ENCODE measurements around the gene SLC15A3. TPM values are rescaled to one million over a fixed set of nuclear protein-coding genes. Genes with fewer than 3 reads are reported as not detected.

The SLC15A3 gene
- total RNA-seq (ENCODE audit: low replicate concordance) = 2.3 and 3.5 TPM in 2 replicates
- long read RNA-seq, partial matches to known transcripts = 0 of 1 reads
- long read RNA-seq, other reads (novel, unspliced or antisense) = 0 of 1 reads

DNA sequence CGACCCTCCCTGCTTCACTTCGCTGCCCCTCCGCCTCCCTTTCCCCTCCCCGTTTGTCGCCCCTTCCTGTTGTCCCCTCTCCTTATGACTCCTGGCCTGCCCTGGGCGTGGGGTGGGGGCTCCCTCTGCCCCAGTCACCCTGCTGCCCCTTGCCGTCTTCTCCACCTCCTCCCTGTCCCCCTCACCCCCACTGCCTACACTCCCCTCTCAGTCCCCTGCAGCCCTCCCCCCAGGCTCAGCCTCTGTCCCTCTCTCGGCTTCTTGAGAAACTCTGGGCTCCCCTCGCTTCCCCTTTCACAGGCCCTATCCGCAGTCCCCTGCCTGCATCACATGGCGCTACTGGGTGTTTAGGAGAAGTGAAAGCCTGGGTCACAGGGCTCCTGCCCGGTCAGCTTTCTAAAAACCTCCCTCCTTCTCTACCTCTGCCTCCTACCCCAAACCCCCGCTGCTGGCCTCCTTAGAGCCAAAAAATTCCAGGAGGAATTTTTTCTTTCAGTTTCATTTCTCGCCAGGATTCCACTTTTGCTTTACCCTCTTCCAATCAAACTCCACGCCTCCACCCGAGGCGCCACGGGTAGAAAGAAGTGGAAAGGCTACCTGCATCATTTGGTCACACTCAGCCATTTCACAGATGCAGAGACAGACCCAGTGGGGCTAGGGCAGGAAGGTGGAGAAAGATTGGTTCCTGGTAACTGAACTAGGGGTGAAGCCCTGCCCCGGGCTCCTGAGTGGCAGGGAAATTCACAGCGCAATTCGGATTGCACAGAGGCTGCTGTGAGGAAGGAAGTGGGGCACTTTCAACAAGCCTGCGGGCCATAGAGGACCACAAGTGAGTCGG lies at the start of gene SLC15A3:
Gene SLC15A3, minus strand, starts transcription at position 273 of the 838 bp plus-strand sequence. CDS start 625 bp downstream, outside the sequence.
- TF ChIP-seq, protein P1, sequence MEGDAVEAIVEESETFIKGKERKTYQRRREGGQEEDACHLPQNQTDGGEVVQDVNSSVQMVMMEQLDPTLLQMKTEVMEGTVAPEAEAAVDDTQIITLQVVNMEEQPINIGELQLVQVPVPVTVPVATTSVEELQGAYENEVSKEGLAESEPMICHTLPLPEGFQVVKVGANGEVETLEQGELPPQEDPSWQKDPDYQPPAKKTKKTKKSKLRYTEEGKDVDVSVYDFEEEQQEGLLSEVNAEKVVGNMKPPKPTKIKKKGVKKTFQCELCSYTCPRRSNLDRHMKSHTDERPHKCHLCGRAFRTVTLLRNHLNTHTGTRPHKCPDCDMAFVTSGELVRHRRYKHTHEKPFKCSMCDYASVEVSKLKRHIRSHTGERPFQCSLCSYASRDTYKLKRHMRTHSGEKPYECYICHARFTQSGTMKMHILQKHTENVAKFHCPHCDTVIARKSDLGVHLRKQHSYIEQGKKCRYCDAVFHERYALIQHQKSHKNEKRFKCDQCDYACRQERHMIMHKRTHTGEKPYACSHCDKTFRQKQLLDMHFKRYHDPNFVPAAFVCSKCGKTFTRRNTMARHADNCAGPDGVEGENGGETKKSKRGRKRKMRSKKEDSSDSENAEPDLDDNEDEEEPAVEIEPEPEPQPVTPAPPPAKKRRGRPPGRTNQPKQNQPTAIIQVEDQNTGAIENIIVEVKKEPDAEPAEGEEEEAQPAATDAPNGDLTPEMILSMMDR (conservative IDR thresholded peaks at IDR 0.05) = no peak
- H3K4me3 Mint-ChIP-seq = peak within 1 kb of the TSS; percentile 42
- H3K9me3 Mint-ChIP-seq = no peaks in the 10 kb centered on the region
- H3K36me3 Mint-ChIP-seq = peaks cover 4% of the 10 kb centered on the region
- peaks cover 44% of the 10 kb centered on the region for H3K27me3 Mint-ChIP-seq
- H3K4me1 Mint-ChIP-seq (ENCODE audit: unreplicated experiment) = peaks cover 18% of the 10 kb centered on the region
- DNase-seq (ENCODE audit: extremely low spot score, unreplicated experiment) = no peak
- H3K27ac Mint-ChIP-seq = peak within 1 kb of the TSS; percentile 56

DNA sequence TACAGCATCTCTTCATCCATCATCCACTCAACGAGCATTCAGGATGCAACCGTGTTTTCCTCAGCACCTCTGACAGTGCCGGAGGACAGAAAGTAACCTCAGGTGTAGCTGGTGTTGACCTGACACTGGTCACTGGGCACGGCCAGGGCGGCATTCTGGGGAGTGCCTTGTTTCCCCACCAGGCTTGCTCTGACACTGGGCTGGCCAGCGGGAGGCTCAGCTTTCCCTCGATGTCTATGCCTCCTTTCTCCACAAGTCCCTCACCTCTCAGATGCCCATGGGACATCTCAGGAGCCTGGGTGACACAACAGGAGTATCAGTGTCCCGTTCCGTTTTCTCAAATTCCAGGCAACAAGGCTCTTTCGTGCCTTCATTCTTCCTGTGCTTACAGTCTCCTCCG lies 48.5 kb upstream of the SLC15A3 start:
- TF ChIP-seq, protein P1 (conservative IDR thresholded peaks at IDR 0.05) = no peak
- Mint-ChIP-seq H3K4me1 (ENCODE audit: unreplicated experiment) (peaks cover 19% of the 10 kb centered on the region), H3K9me3 (no peaks in the 10 kb centered on the region), H3K4me3 (no peak overlapping the region), H3K36me3 (no peaks in the 10 kb centered on the region), H3K27ac (no peak overlapping the region), H3K27me3 (peaks cover 11% of the 10 kb centered on the region)
- no peak for DNase-seq (ENCODE audit: extremely low spot score, unreplicated experiment)

DNA sequence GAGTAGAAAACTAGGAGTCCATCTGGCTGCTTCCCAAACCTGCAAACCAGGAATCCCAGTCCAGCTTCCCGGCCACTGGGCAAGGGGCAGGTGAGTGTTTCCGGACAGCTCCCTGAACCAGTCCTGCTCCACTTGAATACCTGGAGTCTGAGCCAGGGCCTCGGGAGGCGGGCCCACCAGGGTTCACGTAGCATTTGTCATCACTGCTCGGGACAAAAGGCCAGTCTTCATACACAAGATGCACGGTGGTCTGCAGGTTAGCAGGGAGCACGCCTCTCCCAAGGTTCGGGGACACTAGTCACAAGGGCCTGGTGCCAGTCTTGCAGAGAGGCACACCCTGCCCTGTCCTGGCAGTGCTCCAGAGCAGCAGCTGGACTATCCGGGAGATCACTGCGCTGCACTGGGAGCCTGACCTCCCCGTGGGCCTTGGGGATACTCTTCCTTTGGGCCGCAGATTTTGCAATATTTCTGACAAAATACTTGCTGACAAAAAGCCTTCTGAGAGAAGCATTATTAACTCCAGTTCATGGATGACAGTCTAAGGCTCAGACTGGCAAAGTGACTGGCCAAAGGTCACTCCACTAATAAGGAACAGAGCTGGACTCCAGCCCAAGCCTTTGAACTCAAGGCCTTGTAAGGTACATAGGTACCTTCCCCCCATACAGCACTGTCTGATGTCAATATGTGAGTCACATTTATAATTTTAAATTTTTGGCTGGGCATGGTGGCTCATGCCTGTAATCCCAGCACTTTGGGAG lies 44.6 kb upstream of the SLC15A3 start:
- no peak overlapping the region for H3K27ac Mint-ChIP-seq
- H3K4me1 Mint-ChIP-seq (ENCODE audit: unreplicated experiment) = peaks cover 22% of the 10 kb centered on the region
- H3K36me3 Mint-ChIP-seq = no peaks in the 10 kb centered on the region
- TF ChIP-seq, protein P1 (conservative IDR thresholded peaks at IDR 0.05) = no peak
- H3K9me3 Mint-ChIP-seq = no peaks in the 10 kb centered on the region
- H3K4me3 Mint-ChIP-seq = no peak overlapping the region
- peaks cover 15% of the 10 kb centered on the region for H3K27me3 Mint-ChIP-seq
- DNase-seq (ENCODE audit: extremely low spot score, unreplicated experiment) = no peak

DNA sequence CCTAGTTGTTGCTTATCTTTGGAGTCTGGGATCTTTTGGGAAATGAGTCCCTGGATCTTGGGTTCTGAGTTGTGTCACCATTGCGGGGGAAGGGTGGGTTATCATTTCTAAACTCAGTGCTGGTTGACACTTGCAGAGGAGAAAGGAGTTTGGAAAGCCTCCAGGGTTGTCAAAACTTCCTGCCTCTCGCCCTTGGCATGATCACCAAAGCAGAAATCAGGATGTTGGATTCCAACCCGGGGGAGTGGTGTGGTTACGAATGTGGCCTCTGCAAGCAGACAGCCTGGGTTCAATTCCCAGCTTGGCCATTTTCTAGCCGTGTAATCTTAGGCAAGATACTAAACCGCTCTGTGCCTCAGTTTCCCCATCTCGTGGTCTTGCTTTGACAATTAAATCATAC lies 43.8 kb upstream of the SLC15A3 start:
- Mint-ChIP-seq H3K4me3 (no peak overlapping the region), H3K27me3 (peaks cover 14% of the 10 kb centered on the region), H3K36me3 (no peaks in the 10 kb centered on the region), H3K4me1 (ENCODE audit: unreplicated experiment) (peaks cover 22% of the 10 kb centered on the region), H3K27ac (no peak overlapping the region), H3K9me3 (no peaks in the 10 kb centered on the region)
- DNase-seq (ENCODE audit: extremely low spot score, unreplicated experiment) = no peak
- TF ChIP-seq, protein P1 (conservative IDR thresholded peaks at IDR 0.05) = no peak

DNA sequence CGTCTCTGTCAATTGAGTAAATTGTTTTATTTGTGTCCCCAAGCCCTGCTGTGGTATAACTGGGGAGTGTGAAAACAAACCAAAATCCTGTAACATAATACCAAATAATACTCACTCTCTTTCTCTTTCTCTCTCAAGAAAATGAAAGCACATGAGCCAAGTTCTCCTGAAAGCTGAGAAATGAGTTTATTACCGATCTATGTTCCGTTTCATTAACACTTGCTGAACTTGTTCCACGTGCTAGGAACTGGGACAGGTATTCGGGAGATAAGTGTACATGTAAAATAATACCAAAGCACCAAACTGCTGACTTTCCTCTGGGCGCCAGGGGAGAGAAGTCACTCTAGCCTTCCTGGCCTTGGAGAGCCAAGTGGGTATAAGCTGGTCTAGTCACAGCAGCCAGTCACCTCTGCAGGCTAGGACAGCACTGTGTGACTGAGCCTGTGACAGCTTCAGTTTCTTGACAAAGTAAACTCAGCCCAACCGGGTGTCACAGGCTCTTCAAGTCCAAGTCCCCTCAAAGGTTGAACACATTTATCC lies 42.6 kb upstream of the SLC15A3 start:
- Mint-ChIP-seq H3K27ac (peak overlapping the region; percentile 51), H3K9me3 (no peaks in the 10 kb centered on the region), H3K4me1 (ENCODE audit: unreplicated experiment) (peaks cover 22% of the 10 kb centered on the region), H3K36me3 (no peaks in the 10 kb centered on the region), H3K27me3 (peaks cover 11% of the 10 kb centered on the region), H3K4me3 (peak overlapping the region; percentile 46)
- no peak for DNase-seq (ENCODE audit: extremely low spot score, unreplicated experiment)
- TF ChIP-seq, protein P1 (conservative IDR thresholded peaks at IDR 0.05) = no peak

Measured in type B pancreatic cell (in vitro differentiated cells).